HEK293 (cell line): ENCODE data around the gene NKD2.

ENCODE experiments used
- CTCF ChIA-PET: fragments of 350-600 bp; formaldehyde crosslinking; extraction: SDS; loops from one replicate; lab custom pipeline; 2021; ENCODE audit warnings: antibody characterized with exemption; lab: Yijun Ruan, JAX
- POLR2A ChIA-PET: fragments of 300-600 bp; formaldehyde crosslinking; extraction: SDS; loops from one replicate; lab custom pipeline; 2020; ENCODE audit warnings: antibody characterized with exemption, inconsistent platforms; lab: Yijun Ruan, JAX
- H3K27ac ChIP-seq: fragments of 200-500 bp; sonication (Bioruptor generic); 2 replicates; pipeline ENCODE4 v1.5.1; 2014; ENCODE audit warnings: low read depth, low read length, control low read depth, inconsistent platforms; ENCODE audit errors: extremely low read depth
- H3K36me3 ChIP-seq, 2 experiments: fragments of 200-500 bp in 1 of 2; sonication (Bioruptor generic) in 1 of 2; 1 replicate in 1 of 2; 2 replicates in 1 of 2; pipeline ENCODE4 v1.5.1; 2014 to 2017; ENCODE audit warnings: inconsistent platforms in 2 of 2, low read length in 2 of 2; ENCODE audit not compliant: control insufficient read depth in 2 of 2, insufficient read depth in 1 of 2
- H3K4me1 ChIP-seq: fragments of 200-500 bp; sonication (Bioruptor generic); 2 replicates; pipeline ENCODE4 v1.5.1; 2014; ENCODE audit warnings: mild to moderate bottlenecking, low read length, inconsistent platforms; ENCODE audit not compliant: control insufficient read depth, insufficient read depth
- H3K4me3 ChIP-seq: 2 replicates; pipeline ENCODE4 v1.5.1; 2011; ENCODE audit warnings: low read depth, mild to moderate bottlenecking, control low read depth, low read length, moderate library complexity
- H3K9me3 ChIP-seq: fragments of 200-500 bp; sonication (Bioruptor generic); 2 replicates; pipeline ENCODE4 v1.5.1; 2014; ENCODE audit warnings: low read depth, low read length, inconsistent platforms; ENCODE audit not compliant: control insufficient read depth, insufficient read depth
- GLIS2 ChIP-seq: fragments of 450-650 bp; formaldehyde crosslinking; IDR thresholded peaks from 2 replicates; pipeline ENCODE4 v1.5.1; 2016; ENCODE audit warnings: missing biosample characterization, missing genetic modification characterization
- HIC1 ChIP-seq: fragments of 450-650 bp; formaldehyde crosslinking; IDR thresholded peaks from 2 replicates; pipeline ENCODE4 v1.5.1; 2016; ENCODE audit warnings: missing biosample characterization, missing genetic modification characterization
- KLF8 ChIP-seq: fragments of 450-650 bp; formaldehyde crosslinking; IDR thresholded peaks from 2 replicates; pipeline ENCODE4 v1.5.1; 2016; ENCODE audit warnings: missing biosample characterization, missing genetic modification characterization
- MZF1 ChIP-seq: fragments of 450-650 bp; formaldehyde crosslinking; IDR thresholded peaks from 2 replicates; pipeline ENCODE4 v1.5.1; 2017; ENCODE audit warnings: missing biosample characterization, missing genetic modification characterization, borderline replicate concordance
- SCRT2 ChIP-seq: fragments of 450-650 bp; formaldehyde crosslinking; IDR thresholded peaks from 2 replicates; pipeline ENCODE4 v1.5.1; 2016; ENCODE audit warnings: missing biosample characterization, missing genetic modification characterization
- SP2 ChIP-seq: fragments of 450-650 bp; formaldehyde crosslinking; IDR thresholded peaks from 2 replicates; pipeline ENCODE4 v1.5.1; 2016; ENCODE audit warnings: missing biosample characterization, missing genetic modification characterization
- TRIM28 ChIP-seq: IDR thresholded peaks from 2 replicates; pipeline ENCODE4 v1.6.1; 2011; ENCODE audit warnings: low read length, control low read depth, borderline replicate concordance
- ZBTB49 ChIP-seq: fragments of 450-650 bp; formaldehyde crosslinking; IDR thresholded peaks from 2 replicates; pipeline ENCODE4 v1.5.1; 2016; ENCODE audit warnings: missing biosample characterization, missing genetic modification characterization, low read depth
- ZBTB8A ChIP-seq: fragments of 450-650 bp; formaldehyde crosslinking; IDR thresholded peaks from 2 replicates; pipeline ENCODE4 v1.5.1; 2016; ENCODE audit warnings: missing biosample characterization, missing genetic modification characterization
- ZNF146 ChIP-seq: fragments of 450-650 bp; formaldehyde crosslinking; IDR thresholded peaks from 2 replicates; pipeline ENCODE4 v1.5.1; 2016; ENCODE audit warnings: missing biosample characterization, missing genetic modification characterization
- ZNF155 ChIP-seq: fragments of 450-650 bp; formaldehyde crosslinking; IDR thresholded peaks from 2 replicates; pipeline ENCODE4 v1.5.1; 2016; ENCODE audit warnings: missing biosample characterization, missing genetic modification characterization
- ZNF211 ChIP-seq: fragments of 450-650 bp; formaldehyde crosslinking; IDR thresholded peaks from 2 replicates; pipeline ENCODE4 v1.5.1; 2016; ENCODE audit warnings: low read depth, missing biosample characterization, missing genetic modification characterization
- ZNF23 ChIP-seq: fragments of 450-650 bp; formaldehyde crosslinking; IDR thresholded peaks from 2 replicates; pipeline ENCODE4 v1.5.1; 2016; ENCODE audit warnings: missing biosample characterization, missing genetic modification characterization, borderline replicate concordance
- ZNF266 ChIP-seq: fragments of 450-650 bp; formaldehyde crosslinking; IDR thresholded peaks from 2 replicates; pipeline ENCODE4 v1.5.1; 2016; ENCODE audit warnings: missing biosample characterization, missing genetic modification characterization, low read depth
- ZNF596 ChIP-seq: fragments of 450-650 bp; IDR thresholded peaks from 2 replicates; pipeline ENCODE4 v1.5.0; 2018; ENCODE audit warnings: missing biosample characterization, mild to moderate bottlenecking, missing genetic modification characterization, moderate library complexity
- ZNF623 ChIP-seq: fragments of 450-650 bp; formaldehyde crosslinking; IDR thresholded peaks from 2 replicates; pipeline ENCODE4 v1.5.1; 2016; ENCODE audit warnings: missing biosample characterization, missing genetic modification characterization
- ZNF629 ChIP-seq: fragments of 450-650 bp; formaldehyde crosslinking; IDR thresholded peaks from 2 replicates; pipeline ENCODE4 v1.5.1; 2017; ENCODE audit warnings: missing biosample characterization, missing genetic modification characterization
- ZNF692 ChIP-seq: fragments of 450-650 bp; formaldehyde crosslinking; IDR thresholded peaks from 2 replicates; pipeline ENCODE4 v1.5.1; 2016; ENCODE audit warnings: missing biosample characterization, missing genetic modification characterization
- ZNF707 ChIP-seq: fragments of 450-650 bp; formaldehyde crosslinking; IDR thresholded peaks from 2 replicates; pipeline ENCODE4 v1.5.1; 2016; ENCODE audit warnings: missing biosample characterization, missing genetic modification characterization
- ZNF777 ChIP-seq: fragments of 450-650 bp; formaldehyde crosslinking; IDR thresholded peaks from 2 replicates; pipeline ENCODE4 v1.5.1; 2017; ENCODE audit warnings: missing biosample characterization, missing genetic modification characterization, borderline replicate concordance
- ZNF843 ChIP-seq: fragments of 450-650 bp; formaldehyde crosslinking; IDR thresholded peaks from 2 replicates; pipeline ENCODE4 v1.5.1; 2016; ENCODE audit warnings: missing biosample characterization, missing genetic modification characterization
- TF ChIP-seq, protein P1 (sequence below): fragments of 450-650 bp; formaldehyde crosslinking; IDR thresholded peaks from 2 replicates; pipeline ENCODE4 v1.5.1; 2016; ENCODE audit warnings: missing biosample characterization, missing genetic modification characterization

The NKD2 gene

DNA sequence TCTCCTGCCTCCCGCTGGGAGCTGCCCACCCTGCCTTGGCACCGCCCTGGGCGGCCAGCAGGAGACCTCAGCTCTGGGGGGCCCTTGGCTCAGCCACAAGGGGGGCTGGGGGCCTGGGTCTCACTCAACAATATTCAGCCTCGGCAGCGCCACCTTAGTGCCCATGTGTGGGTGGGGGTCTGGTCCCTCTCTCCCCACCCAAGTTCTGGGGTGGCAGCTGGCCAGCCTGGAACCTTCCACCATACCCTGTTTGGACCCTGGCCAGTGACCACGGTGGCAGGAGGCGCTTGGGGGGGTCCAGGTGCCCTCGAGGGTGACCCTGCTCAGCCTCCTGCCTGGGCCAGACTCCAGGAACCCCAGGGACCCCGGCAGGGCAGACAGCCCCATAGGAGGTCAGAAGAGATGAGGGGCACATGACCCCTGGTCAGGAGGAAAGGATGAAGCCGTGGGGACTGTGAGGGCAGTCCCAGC, 22.2 kb downstream of the NKD2 start:
- no peak overlapping the region for H3K27ac ChIP-seq
- no peaks in the 10 kb centered on the region for H3K4me1 ChIP-seq
- TF ChIP-seq GLIS2 (tag by site-specific recombination) (0 out of 2 replicates have a peak, but pooled peaks have one; percentile 35), SCRT2 (tag by site-specific recombination) (no peak), ZNF266 (no peak)
- H3K9me3 ChIP-seq, result no peaks in the 10 kb centered on the region
- CTCF ChIA-PET, result interaction anchor here (0.7 to 1.5 kb wide), 4 partner anchors 20 to 118 kb away, joined by 3 to 5 read pairs (median 4); no protein-coding TSS in a partner anchor
- H3K4me3 ChIP-seq, result no peak overlapping the region
- POLR2A ChIA-PET, result no interaction called here
- peaks cover 0 to 12% of the 10 kb centered on the region in 2 experiments; a peak in 1 of 3 replicates for H3K36me3 ChIP-seq

DNA sequence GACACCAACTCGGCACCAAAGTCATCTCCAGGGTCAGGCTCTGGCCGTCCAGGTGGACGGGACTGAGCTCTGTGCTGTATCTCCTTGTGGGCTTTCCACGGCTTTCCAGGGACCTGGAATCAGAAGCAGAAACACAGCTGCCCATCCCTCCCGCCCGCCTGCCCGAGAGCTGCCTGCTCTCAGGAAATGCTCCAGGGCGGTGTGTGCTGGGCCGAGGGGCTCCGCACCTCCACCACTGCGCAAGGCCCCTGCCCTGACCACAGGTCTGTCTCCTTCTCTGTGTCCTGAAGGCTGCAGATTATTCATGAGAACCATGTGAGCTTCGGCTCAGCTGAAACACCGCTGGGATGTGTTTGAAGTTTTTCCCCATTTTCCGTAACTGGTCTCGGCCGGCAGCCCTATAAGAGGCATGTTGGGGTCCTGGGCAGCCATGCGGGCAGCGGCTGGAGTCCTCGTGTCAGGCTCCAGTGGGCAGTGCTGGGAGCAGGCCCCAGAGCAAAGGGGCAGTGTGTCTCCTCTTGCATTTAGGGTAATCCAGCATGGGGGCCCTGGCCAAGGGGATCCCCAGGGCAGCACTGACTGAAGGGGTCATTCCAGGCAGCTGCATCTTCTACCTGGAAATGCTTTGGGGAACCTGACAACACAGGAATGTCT, 22.8 kb downstream of the NKD2 start:
- ChIA-PET POLR2A (no interaction called here), CTCF (interaction anchor here (0.9 to 1.5 kb wide), 3 partner anchors 12 to 108 kb away, joined by 3 to 5 read pairs (median 4); no protein-coding TSS in a partner anchor)
- Histone ChIP-seq H3K4me1 (no peaks in the 10 kb centered on the region), H3K9me3 (no peaks in the 10 kb centered on the region), H3K27ac (no peak overlapping the region), H3K36me3 (peaks cover 0 to 12% of the 10 kb centered on the region in 2 experiments; a peak in 1 of 3 replicates), H3K4me3 (no peak overlapping the region)
- TF ChIP-seq SP2 (tag by site-specific recombination), result no peak
- no peak for TF ChIP-seq ZNF155
- TF ChIP-seq KLF8 (tag by site-specific recombination), result no peak
- no peak for TF ChIP-seq HIC1 (tag by site-specific recombination)
- no peak for TF ChIP-seq ZNF692
- no peak for TF ChIP-seq MZF1 (tag by site-specific recombination)
- no peak for TF ChIP-seq ZBTB49 (tag by site-specific recombination)
- TF ChIP-seq ZNF623 (tag by site-specific recombination), result no peak
- no peak for TF ChIP-seq ZNF843 (tag by site-specific recombination)
- TF ChIP-seq, protein P1, sequence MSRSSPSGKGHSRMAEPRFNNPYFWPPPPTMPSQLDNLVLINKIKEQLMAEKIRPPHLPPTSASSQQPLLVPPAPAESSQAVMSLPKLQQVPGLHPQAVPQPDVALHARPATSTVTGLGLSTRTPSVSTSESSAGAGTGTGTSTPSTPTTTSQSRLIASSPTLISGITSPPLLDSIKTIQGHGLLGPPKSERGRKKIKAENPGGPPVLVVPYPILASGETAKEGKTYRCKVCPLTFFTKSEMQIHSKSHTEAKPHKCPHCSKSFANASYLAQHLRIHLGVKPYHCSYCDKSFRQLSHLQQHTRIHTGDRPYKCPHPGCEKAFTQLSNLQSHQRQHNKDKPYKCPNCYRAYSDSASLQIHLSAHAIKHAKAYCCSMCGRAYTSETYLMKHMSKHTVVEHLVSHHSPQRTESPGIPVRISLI (tag by site-specific recombination), result no peak
- no peak for TF ChIP-seq TRIM28
- TF ChIP-seq ZNF211 (tag by site-specific recombination), result no peak
- TF ChIP-seq ZNF146 (tag by site-specific recombination), result no peak
- no peak for TF ChIP-seq ZNF629 (tag by site-specific recombination)
- TF ChIP-seq ZNF23, result no peak
- TF ChIP-seq ZNF707 (tag by site-specific recombination), result no peak
- no peak for TF ChIP-seq ZNF596 (tag by site-specific recombination)
- no peak for TF ChIP-seq ZBTB8A
- TF ChIP-seq ZNF777, result no peak
